Measurements from ENCODE around the gene MYL6. TPM values are rescaled to one million over a fixed set of nuclear protein-coding genes. Genes with fewer than 3 reads are reported as not detected.

MYL6 gene
- total RNA-seq, 1 experiment from 2014 or later: 564 TPM

GRCh38 chr12:56205445-56205844 lies 47.3 kb downstream of the MYL6 start:
- no peaks in the 10 kb centered on the region for H3K27me3 ChIP-seq
- no peaks in the 10 kb centered on the region for H3K4me1 ChIP-seq
- H3K36me3 ChIP-seq: peaks cover 17% of the 10 kb centered on the region
- H3K4me3 ChIP-seq: no peak overlapping the region
- no peaks in the 10 kb centered on the region for H3K9me3 ChIP-seq (replicated peaks)
- H3K27ac ChIP-seq: no peak overlapping the region
- no peak for DNase-seq

GRCh38 chr12:56206452-56207166 lies 48.5 kb downstream of the MYL6 start:
- no peaks in the 10 kb centered on the region for H3K27me3 ChIP-seq
- no peak overlapping the region for H3K27ac ChIP-seq
- DNase-seq: peak; percentile 50 to 59
- no peak overlapping the region for H3K4me3 ChIP-seq
- H3K4me1 ChIP-seq: no peaks in the 10 kb centered on the region
- peaks cover 18% of the 10 kb centered on the region for H3K36me3 ChIP-seq
- no peaks in the 10 kb centered on the region for H3K9me3 ChIP-seq (replicated peaks)

GRCh38 chr12:56208006-56208405 lies 49.8 kb downstream of the MYL6 start:
- Histone ChIP-seq H3K9me3 (replicated peaks) (no peaks in the 10 kb centered on the region), H3K4me3 (no peak overlapping the region), H3K36me3 (peaks cover 25% of the 10 kb centered on the region), H3K4me1 (no peaks in the 10 kb centered on the region), H3K27ac (no peak overlapping the region), H3K27me3 (no peaks in the 10 kb centered on the region)
- no peak for DNase-seq

Other genes starting within 250 kb of the MYL6 start
- 24.0 and 25.6 TPM in 2 replicates for gene PYM1, start 230.5 kb upstream of the MYL6 start, total RNA-seq (2014; rRNA removed; shearing (Covaris generic))
- gene DGKA, start 227.2 kb upstream of the MYL6 start, total RNA-seq (2014; rRNA removed; shearing (Covaris generic)): 3.7 and 4.4 TPM in 2 replicates
- 1.2 and 1.3 TPM in 2 replicates for gene PMEL, start 192.3 kb upstream of the MYL6 start, total RNA-seq (2014; rRNA removed; shearing (Covaris generic))
- 99.6 and 106 TPM in 2 replicates for gene CDK2, start 191.5 kb upstream of the MYL6 start, total RNA-seq (2014; rRNA removed; shearing (Covaris generic))
- 59.4 and 61.0 TPM in 2 replicates for gene RAB5B, start 184.3 kb upstream of the MYL6 start, total RNA-seq (2014; rRNA removed; shearing (Covaris generic))
- gene SUOX, start 161.1 kb upstream of the MYL6 start, total RNA-seq (2014; rRNA removed; shearing (Covaris generic)): 10.0 and 13.2 TPM in 2 replicates
- 1.7 and 2.2 TPM in 2 replicates for gene IKZF4, start 137.3 kb upstream of the MYL6 start, total RNA-seq (2014; rRNA removed; shearing (Covaris generic))
- gene RPS26, start 116.4 kb upstream of the MYL6 start, total RNA-seq (2014; rRNA removed; shearing (Covaris generic)): 229 and 271 TPM in 2 replicates
- gene ERBB3, start 78.2 kb upstream of the MYL6 start, total RNA-seq (2014; rRNA removed; shearing (Covaris generic)): 38.0 and 38.8 TPM in 2 replicates
- gene PA2G4, start 53.8 kb upstream of the MYL6 start, total RNA-seq (2014; rRNA removed; shearing (Covaris generic)): 342 and 348 TPM in 2 replicates
- 5,544 and 5,661 TPM in 2 replicates for gene RPL41, start 41.7 kb upstream of the MYL6 start, total RNA-seq (2014; rRNA removed; shearing (Covaris generic))
- 5.5 and 5.8 TPM in 2 replicates for gene ZC3H10, start 40.1 kb upstream of the MYL6 start, total RNA-seq (2014; rRNA removed; shearing (Covaris generic))
- gene ESYT1, start 30.1 kb upstream of the MYL6 start, total RNA-seq (2014; rRNA removed; shearing (Covaris generic)): 86.7 and 92.9 TPM in 2 replicates
- gene MYL6B, start 5.8 kb upstream of the MYL6 start, total RNA-seq (2014; rRNA removed; shearing (Covaris generic)): 199 and 208 TPM in 2 replicates
- gene SMARCC2, start 31.1 kb downstream of the MYL6 start, total RNA-seq (2014; rRNA removed; shearing (Covaris generic)): 57.3 and 60.9 TPM in 2 replicates
- gene RNF41, start 63.6 kb downstream of the MYL6 start, total RNA-seq (2014; rRNA removed; shearing (Covaris generic)): 24.3 and 25.7 TPM in 2 replicates
- 43.2 and 46.5 TPM in 2 replicates for gene NABP2, start 66.0 kb downstream of the MYL6 start, total RNA-seq (2014; rRNA removed; shearing (Covaris generic))
- gene SLC39A5, start 71.7 kb downstream of the MYL6 start, total RNA-seq (2014; rRNA removed; shearing (Covaris generic)): not detected in 2 replicates
- gene ANKRD52, start 100.0 kb downstream of the MYL6 start, total RNA-seq (2014; rRNA removed; shearing (Covaris generic)): 12.0 and 12.5 TPM in 2 replicates
- gene COQ10A, start 108.6 kb downstream of the MYL6 start, total RNA-seq (2014; rRNA removed; shearing (Covaris generic)): 13.8 and 14.4 TPM in 2 replicates
- gene CS, start 142.0 kb downstream of the MYL6 start, total RNA-seq (2014; rRNA removed; shearing (Covaris generic)): 183 and 185 TPM in 2 replicates
- 75.2 and 80.9 TPM in 2 replicates for gene CNPY2, start 157.6 kb downstream of the MYL6 start, total RNA-seq (2014; rRNA removed; shearing (Covaris generic))
- gene PAN2, start 175.6 kb downstream of the MYL6 start, total RNA-seq (2014; rRNA removed; shearing (Covaris generic)): 25.5 and 27.9 TPM in 2 replicates
- 0.41 TPM in 1 of 2 replicates, not detected in the other for gene IL23A, start 180.5 kb downstream of the MYL6 start, total RNA-seq (2014; rRNA removed; shearing (Covaris generic))
- gene STAT2, start 201.7 kb downstream of the MYL6 start, total RNA-seq (2014; rRNA removed; shearing (Covaris generic)): 38.8 and 44.0 TPM in 2 replicates
- gene APOF, start 204.5 kb downstream of the MYL6 start, total RNA-seq (2014; rRNA removed; shearing (Covaris generic)): not detected in 2 replicates

Measured in SJCRH30 (cell line).